Suppressor macrophage treated with lipopolysaccharide for 1 hour (primary cell): ENCODE results near the gene RHOD.
A peak's percentile ranks its signal among the peaks of the same experiment; 100 is the strongest.

ENCODE experiments used
- DNase-seq, 3 donors: peaks; one replicate each; pipeline ENCODE4 v3.0.0-alpha.2; 2020 to 2022

The RHOD gene

GRCh38 chr11:67032830-67033551 is 23.7 kb upstream of the RHOD start:
- peak; percentile 80 to 91 (median 89) for DNase-seq

DNA sequence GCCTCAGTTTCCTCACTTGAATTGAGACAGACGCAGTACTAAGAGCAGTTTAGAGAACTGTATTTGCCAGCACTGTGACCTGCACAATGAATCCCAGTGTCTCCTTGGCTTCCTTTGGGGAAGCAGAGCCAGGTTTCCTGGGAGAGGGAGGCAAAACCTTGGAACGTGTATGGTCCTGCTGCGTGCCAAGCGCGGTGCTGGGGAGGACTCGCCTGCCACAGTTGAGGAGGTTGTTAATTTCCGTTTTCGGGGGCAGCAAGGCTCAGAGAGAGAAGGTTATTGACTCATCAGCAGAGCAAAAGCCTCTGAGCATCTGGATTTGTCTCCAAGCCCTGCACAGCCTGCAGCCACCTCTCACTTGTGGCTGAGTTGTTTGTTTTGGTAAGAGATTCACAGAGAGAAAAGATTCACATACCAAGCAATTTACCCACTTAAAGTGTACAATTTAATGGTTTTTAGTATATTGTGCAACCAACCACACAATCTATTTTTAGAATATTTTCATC is 22.9 kb upstream of the RHOD start:
- peak; percentile 51 to 55 (median 53) for DNase-seq

GRCh38 chr11:67034350-67034749 is 22.3 kb upstream of the RHOD start:
- no peak for DNase-seq

GRCh38 chr11:67040147-67040546 is 16.5 kb upstream of the RHOD start:
- DNase-seq: no peak

DNA sequence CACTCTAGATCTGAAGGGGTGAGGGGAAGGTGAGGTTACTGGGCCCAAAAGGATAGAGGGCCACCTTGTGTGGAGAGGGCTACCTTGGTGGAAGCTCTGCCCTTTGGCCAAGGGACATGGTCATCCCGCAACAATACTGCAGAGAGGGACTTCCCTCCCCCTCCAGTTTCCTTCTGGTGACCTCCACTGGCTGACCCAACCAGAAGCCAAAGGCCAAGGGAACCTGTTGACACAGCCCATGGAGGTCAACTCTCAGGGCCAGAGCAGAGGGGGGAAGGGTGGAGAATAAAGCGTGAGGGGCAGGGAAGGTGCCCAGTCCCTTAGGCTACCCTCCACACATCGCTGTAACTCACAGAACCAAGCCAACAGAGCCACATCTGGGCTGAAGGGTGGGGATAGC is 15.0 kb upstream of the RHOD start:
- DNase-seq: no peak

- DNase-seq: no peak
These were observed 12.9 kb upstream of the RHOD start for GRCh38 chr11:67043572-67044349.

DNA sequence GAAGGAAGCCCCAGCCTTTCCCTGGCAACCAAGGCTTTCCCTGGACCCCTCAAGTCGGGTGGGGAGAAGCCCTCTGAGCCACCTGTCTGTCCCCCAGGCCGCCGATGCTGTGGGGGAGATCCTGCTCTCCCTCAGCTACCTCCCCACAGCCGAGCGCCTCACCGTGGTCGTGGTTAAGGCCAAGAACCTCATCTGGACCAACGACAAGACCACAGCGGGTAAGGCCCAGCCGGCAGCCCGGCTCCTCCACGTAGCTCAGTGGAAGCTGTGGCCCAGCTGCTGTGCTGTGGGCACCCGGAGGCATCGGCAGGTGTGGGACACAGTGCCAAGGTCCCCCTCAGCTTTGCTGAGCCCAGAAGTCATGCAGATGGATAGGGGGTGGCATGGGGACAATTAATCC is 12.2 kb upstream of the RHOD start:
- DNase-seq: no peak

DNA sequence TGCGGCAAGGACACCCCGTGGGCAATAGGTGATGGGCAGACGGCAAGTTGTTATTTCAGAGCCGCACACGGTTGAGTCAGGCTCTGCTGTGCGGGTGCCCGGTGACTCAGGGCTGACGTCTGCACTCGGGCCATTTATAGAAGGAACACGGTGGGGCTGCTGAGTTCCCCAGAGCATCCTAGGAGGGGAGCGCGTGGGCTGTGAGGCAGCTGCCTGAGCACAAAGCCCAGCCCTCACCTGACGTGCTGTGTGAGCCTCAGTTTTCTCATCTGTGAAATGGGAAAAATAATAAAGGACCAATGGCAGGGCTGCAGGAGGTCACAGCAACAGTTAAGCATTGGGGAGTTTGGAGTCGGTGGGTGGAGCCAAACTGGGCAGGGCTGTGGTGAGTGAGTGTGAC is 11.3 kb upstream of the RHOD start:
- DNase-seq: peak; percentile 50 to 66 (median 56)

- DNase-seq: no peak
These were observed 8.0 kb upstream of the RHOD start for GRCh38 chr11:67048515-67049130.

- DNase-seq: no peak
These were observed 6.5 kb upstream of the RHOD start for GRCh38 chr11:67050139-67050538.

GRCh38 chr11:67051180-67051893 is 5.3 kb upstream of the RHOD start:
- DNase-seq: no peak

- DNase-seq: no peak
These were observed 4.6 kb upstream of the RHOD start for GRCh38 chr11:67051945-67052488.

GRCh38 chr11:67052891-67053290 is 3.8 kb upstream of the RHOD start:
- no peak for DNase-seq

DNA sequence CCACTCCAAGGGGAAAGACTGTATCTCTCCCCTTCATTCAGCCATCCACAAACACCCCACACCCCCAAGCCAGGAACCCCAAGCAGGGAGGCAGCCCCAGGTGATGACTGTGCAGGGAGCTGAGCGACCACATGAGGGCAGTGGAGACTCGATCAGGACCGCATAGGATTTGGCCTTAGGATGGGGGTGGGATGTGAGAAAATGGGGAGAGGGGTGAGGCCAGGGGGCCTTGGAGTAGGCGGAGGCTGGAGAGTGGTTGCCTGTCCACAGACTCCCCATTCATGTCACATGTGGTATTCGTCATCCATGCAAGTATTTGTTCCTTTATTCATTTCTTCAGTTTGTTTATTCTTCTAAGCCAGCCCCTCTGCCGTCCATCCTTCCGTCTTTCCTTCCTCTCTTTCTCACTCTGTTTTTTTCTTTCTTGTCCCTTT is 2.7 kb upstream of the RHOD start:
- peak; percentile 59 to 71 (median 60) for DNase-seq

DNA sequence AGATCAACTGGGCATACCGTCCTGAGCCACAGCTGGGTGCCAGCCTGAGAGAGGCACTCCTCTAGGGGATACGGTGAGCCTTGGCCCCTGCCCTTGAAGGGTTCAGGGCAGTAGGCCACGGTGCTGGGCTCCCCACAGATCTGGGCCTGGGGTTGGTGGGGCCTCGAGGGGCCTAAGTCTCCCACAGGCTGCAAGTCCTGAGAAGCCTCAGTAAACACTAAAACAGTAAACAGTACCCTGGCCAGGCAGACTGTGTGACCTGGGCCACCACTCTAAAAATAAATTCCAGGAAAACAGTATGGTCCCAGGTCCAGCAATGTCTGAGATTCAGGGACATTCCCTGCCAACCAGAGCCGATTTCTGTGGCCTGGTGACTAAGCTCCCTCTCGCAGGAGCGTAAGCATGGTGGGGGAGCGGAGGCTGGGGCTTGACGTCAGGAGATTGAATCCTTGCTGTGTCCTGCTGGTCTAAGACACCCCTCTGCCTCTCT is 2.3 kb upstream of the RHOD start:
- DNase-seq: no peak

- peak in 2 of 3 donors; percentile 41 to 45 for DNase-seq
These were observed 1.7 kb upstream of the RHOD start for GRCh38 chr11:67054836-67055523.

GRCh38 chr11:67055812-67056211 is 835 bp upstream of the RHOD start:
- DNase-seq: no peak

DNA sequence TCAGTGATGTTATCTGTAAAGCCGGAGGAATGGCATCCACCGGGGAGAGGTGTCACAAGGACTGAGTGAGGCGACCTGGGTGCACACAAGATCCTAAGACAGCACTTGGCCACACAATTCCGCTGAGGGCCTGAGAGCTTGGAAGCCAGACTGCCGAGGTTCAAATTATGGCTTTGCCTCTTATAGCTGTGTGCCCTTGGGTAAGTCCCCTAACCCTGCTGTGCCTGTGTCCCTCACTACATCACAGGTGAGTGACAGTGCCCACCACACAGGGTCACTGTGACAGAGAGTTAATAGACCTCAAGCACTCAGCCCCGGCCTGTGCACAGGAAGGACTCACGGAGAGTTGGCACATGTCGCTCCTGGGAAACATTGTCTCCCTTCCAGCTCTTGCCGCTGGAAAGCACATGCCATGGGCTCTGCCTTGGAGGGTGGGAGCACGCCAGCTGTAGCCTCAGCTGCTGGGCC is 592 bp downstream of the RHOD start:
- no peak for DNase-seq

- DNase-seq: no peak
These were observed 1.9 kb downstream of the RHOD start for GRCh38 chr11:67058506-67058905.

DNA sequence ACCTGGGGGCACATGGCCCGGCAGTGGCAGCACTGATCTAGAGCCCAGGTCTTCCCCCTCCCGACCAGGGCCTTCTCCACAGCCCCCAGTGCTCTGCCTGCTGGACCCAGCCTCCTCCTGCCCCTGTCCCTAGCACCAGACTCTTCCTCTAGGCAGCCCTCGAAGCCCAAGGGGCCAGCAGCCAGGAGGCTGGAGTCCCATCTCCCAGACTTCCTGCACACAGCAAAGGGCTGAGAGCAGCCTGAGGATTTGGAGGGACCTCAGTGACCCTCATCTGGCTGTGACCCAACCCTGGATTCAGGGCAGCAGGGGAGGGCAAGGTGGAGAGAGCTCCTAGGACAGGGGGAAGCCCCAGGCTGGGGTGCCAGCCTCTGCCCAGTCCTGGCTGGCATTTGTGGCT is 3.0 kb downstream of the RHOD start:
- no peak for DNase-seq

DNA sequence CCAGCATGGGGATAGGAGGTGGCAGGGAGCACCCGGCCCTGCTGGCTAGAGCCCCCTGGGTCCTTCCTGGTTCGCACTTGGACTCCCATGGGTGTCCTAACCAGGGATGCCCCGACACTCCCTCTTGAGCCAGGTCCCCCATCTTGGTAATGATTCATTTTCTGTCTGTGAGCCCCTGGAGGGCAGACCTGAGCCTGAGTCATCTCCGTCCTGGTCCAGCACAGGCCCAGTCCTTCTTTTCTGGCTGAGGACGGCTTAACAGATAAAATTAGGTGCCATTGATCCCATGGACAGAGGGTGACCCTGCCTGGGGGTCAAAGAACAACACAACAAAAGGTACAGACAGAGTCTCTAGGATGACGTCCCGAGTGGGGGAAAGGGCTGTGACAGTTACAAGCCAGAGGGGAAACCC is 3.5 kb downstream of the RHOD start:
- no peak for DNase-seq
